Heart left ventricle (tissue), 13 donors: ENCODE results near the gene STARD13.

Experiments
- POLR2A ChIP-seq, 2 donors: fragments of 450-650 bp; IDR thresholded peaks; one replicate each; pipeline ENCODE4 v1.6.1; 2017; ENCODE audit warnings: antibody characterized with exemption in 2 of 2, mild to moderate bottlenecking in 2 of 2, moderate library complexity in 2 of 2
- TF ChIP-seq, protein P1 (sequence below), 12 donors: fragments of 200-600 bp; sonication (generic) in 4 of 12; IDR thresholded peaks; one replicate each; pipeline versions ENCODE4 v1.5.0 to v1.8.0; 2018 to 2022; ENCODE audit warnings: antibody characterized with exemption in 12 of 12, mild to moderate bottlenecking in 5 of 12
- donor health status: ischemic (EF 13 %, LVEDD 7.1; RV severe dilation, severe dysfunction).
- donor health status: DM: no; HTN: yes; CAD: no.
- donor health status: DM: no; HTN: no; CAD: no.
- donor health status: ischemic (EF 25% LVEDD 6.9; RV normal size, moderate dysfunction).
- donor health status: ischemic (EF 25% LVEDD 5.7; RV mildly dilated, moderate dysfunction).
- donor health status: ischemic (EF 35%, LVEDD 5.7; RV mildly dilated, moderate dysfunction).
- donor health status: nonischemic (EF 11% LVEDD 7.7; RV severe dilation, severe dysfunction).
- donor health status: DM: yes; HTN: yes; CAD: no.
- donor health status: PGD.
- donor health status: ischemic (EF 29% LVEDD 5.4; RV normal size, mild dysfunction).
- donor health status: nonischemic (EF 23%, LVEDD 6.1; RV moderate dilation, normal function).

DNA sequence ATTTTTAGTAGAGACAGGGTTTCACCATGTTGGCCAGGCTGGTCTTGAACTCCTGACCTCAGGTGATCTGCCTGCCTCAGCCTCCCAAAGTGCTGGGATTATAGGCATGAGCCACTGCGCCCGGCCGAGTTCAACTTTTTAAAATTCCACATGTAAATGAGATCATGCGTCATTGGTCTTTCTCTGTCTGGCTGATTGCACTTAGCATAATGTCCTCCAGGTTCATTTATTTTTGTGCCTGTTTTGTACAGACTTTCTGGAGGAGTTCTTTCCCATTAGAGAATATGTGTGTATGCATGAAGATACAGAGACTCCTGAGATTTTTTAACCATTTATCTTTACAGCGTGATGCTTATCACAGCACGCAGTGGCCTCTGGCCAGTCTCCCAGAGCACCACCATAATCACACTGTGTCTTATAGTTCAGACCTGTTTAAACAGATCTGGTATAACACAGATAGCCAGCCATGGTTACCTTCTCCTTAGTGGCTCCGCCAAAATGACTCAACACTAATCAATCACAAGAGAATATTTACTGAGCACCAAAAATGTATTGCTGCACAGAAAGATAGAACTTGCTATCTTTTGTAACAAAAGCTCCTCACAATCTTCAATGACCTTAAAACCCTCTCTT, 11.4 kb upstream of the STARD13 start:
- TF ChIP-seq, protein P1, sequence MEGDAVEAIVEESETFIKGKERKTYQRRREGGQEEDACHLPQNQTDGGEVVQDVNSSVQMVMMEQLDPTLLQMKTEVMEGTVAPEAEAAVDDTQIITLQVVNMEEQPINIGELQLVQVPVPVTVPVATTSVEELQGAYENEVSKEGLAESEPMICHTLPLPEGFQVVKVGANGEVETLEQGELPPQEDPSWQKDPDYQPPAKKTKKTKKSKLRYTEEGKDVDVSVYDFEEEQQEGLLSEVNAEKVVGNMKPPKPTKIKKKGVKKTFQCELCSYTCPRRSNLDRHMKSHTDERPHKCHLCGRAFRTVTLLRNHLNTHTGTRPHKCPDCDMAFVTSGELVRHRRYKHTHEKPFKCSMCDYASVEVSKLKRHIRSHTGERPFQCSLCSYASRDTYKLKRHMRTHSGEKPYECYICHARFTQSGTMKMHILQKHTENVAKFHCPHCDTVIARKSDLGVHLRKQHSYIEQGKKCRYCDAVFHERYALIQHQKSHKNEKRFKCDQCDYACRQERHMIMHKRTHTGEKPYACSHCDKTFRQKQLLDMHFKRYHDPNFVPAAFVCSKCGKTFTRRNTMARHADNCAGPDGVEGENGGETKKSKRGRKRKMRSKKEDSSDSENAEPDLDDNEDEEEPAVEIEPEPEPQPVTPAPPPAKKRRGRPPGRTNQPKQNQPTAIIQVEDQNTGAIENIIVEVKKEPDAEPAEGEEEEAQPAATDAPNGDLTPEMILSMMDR (IDR thresholded peaks at IDR 0.05): no peak
- no peak for TF ChIP-seq POLR2A (IDR thresholded peaks at IDR 0.05)
